CD4-positive, alpha-beta T cell treated with Interleukin-4 for 1 hour (primary cell): ENCODE data around the gene TNS2.

Source experiments
- DNase-seq, 2 donors: peaks; one replicate each; pipeline ENCODE4 v3.0.0-alpha.2; 2020 to 2022

TNS2 gene

DNA sequence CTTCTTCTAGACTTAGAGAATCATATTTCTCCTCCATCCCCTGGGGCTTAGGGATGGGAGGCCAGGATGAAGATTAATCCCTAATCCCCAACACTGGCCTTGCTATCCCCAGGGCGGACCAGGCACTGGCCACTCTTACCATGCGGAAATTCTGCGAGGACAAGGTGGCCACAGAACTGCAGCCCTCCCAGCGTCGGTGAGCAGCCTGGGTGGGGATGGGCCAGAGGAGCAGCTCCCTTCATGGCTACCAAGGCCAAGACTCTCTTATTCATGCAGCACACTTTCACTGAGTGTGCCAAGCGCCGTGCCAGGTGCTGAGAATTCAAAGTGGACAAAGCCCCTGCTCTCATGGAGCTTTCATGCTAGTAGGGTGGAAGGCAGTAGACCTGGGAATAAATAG is 7.0 kb downstream of the TNS2 start:
- DNase-seq = no peak

DNA sequence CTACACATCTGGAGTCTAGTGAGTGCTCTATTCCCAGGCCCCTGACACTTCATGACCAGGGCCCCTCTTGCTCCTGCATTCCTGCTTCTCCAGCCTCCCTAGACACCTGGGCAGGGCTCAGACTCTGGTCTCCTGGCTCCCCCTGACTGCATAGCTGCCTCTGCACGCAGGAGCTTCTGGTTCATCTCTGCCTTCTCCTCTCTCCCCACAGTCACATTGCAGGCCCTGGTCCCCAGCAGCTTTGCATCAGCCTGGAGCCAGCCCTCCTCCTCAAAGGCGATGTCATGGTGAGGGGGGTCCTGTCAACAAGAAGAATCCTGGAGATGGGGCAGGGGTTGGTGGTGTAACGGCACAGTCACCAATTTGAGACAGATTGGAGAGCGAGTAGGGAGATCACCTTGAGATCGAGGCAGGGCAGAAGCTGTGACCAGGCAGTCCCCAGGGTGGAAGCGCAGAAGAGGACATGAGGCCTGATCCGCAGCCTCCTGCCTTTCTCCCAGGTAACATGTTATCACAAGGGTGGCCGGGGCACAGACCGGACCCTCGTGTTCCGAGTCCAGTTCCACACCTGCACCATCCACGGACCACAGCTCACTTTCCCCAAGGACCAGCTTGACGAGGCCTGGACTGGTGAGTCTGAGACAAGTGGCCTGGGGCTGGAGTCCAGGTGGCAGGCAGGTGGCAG is 8.1 kb downstream of the TNS2 start:
- no peak for DNase-seq

DNA sequence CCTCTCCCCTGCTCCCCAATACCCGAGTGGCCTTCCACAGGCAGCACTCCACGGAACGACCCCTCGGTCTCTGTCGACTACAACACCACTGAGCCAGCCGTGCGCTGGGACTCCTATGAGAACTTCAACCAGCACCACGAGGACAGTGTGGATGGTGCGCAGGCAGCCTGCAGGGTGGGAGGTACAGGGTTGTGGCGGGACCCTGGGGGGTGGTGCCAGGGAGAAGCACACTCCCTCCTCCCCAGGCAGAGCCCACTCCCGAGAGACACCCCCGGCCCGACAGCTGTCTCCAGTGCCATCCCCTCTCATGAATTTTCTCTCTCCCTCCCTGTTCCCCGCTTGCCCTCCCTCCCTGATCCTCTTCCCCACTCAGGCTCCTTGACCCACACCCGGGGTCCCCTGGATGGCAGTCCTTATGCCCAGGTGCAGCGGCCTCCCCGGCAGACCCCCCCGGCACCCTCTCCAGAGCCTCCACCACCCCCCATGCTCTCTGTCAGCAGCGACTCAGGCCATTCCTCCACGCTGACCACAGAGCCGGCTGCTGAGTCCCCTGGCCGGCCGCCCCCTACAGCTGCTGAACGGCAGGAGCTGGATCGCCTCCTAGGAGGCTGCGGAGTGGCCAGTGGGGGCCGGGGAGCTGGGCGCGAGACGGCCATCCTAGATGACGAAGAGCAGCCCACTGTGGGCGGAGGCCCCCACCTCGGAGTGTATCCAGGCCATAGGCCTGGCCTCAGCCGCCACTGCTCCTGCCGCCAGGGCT is 9.0 kb downstream of the TNS2 start:
- no peak for DNase-seq

DNA sequence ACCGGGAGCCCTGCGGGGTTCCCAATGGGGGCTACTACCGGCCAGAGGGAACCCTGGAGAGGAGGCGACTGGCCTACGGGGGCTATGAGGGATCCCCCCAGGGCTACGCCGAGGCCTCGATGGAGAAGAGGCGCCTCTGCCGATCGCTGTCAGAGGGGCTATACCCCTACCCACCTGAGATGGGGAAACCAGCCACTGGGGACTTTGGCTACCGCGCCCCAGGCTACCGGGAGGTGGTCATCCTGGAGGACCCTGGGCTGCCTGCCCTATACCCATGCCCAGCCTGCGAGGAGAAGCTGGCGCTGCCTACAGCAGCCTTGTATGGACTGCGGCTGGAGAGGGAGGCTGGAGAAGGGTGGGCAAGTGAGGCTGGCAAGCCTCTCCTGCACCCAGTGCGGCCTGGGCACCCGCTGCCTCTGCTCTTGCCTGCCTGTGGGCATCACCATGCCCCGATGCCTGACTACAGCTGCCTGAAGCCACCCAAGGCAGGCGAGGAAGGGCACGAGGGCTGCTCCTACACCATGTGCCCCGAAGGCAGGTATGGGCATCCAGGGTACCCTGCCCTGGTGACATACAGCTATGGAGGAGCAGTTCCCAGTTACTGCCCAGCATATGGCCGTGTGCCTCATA is 9.7 kb downstream of the TNS2 start:
- DNase-seq = no peak

DNA sequence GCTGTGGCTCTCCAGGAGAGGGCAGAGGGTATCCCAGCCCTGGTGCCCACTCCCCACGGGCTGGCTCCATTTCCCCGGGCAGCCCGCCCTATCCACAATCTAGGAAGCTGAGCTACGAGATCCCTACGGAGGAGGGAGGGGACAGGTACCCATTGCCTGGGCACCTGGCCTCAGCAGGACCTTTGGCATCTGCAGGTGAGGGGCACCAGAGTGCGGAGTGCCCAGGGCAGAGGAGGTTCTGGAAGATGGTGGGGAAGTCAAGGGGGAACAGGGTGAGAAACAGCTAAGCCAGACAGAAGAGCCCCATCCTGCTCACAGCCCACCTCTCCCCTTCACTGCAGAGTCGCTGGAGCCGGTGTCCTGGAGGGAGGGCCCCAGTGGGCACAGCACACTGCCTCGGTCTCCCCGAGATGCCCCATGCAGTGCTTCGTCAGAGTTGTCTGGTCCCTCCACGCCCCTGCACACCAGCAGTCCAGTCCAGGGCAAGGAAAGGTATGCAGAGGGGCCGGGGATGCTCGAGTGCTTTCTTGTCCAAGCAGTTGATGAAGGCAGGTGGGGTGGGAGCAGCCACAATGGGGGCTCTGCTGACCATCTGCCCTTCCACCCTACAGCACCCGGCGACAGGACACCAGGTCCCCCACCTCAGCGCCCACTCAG is 10.3 kb downstream of the TNS2 start:
- DNase-seq = no peak

DNA sequence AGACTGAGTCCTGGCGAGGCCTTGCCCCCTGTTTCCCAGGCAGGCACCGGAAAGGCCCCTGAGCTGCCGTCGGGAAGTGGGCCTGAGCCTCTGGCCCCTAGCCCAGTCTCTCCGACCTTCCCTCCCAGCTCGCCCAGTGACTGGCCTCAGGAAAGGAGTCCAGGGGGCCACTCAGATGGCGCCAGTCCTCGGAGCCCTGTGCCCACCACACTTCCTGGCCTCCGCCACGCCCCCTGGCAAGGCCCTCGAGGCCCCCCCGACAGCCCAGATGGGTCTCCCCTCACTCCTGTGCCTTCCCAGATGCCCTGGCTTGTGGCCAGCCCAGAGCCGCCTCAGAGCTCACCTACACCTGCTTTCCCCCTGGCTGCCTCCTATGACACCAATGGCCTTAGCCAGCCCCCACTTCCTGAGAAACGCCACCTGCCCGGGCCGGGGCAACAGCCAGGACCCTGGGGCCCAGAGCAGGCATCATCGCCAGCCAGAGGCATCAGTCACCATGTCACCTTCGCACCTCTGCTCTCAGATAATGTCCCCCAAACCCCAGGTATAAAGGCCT is 10.9 kb downstream of the TNS2 start:
- no peak for DNase-seq

DNA sequence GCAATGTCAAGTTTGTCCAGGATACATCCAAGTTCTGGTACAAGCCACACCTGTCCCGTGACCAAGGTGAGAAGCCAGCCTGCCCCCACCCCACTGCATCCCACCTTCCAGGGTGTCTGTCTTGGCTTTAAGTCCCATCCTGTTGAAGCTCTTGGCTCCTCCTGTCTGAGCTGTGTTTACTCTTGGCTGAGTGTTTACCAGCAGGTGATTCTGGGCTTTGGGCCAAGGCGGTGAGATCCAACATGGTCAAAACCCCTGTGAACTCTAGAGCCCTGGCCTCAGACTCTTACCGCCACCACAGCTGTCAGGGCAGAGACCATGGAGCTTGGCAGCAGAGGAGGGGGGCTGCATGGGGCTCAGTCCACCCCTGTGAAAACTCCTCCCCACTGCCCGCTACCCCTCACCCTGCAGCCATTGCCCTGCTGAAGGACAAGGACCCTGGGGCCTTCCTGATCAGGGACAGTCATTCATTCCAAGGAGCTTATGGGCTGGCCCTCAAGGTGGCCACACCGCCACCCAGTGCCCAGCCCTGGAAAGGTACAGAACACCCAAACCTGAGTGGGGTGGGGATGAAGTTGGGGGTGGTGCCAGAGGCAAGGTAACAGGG is 11.6 kb downstream of the TNS2 start:
- DNase-seq = no peak

DNA sequence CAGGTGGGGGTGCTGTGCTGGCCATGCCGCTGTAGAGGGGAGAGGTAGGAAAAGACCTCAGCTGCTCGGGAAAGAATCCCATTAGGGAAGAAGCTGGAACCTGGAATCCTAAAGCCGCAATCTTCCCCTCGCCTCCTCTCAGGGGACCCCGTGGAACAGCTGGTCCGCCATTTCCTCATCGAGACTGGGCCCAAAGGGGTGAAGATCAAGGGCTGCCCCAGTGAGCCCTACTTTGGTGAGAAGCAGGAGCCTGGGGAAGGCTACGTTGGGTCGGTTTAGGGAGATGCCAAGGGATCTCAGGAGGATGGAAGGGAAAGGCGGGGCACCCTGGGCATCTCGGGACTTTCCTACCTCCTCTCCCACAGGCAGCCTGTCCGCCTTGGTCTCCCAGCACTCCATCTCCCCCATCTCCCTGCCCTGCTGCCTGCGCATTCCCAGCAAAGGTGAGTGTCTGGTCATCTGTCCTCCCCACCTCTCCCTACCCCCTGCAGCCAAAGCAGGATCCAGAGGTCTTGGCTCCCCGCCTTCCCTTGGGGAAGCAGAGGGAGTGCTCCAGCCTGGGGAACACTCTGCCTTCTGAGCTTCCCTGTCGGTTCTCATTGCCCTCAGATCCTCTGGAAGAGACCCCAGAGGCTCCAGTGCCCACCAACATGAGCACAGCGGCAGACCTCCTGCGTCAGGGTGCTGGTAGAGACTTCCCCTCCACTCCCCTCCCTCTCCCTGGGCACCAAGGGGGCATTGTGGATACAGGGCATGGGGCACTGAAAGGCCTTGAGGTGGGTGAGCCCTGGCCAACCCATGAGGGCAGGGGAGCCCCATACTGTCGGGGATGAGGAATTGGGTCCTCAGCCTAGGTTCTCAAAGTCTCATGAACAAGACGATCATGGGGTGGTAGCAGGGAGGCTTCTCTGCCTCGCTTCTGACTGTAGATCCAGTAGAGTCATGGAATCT is 12.4 kb downstream of the TNS2 start:
- no peak for DNase-seq

DNA sequence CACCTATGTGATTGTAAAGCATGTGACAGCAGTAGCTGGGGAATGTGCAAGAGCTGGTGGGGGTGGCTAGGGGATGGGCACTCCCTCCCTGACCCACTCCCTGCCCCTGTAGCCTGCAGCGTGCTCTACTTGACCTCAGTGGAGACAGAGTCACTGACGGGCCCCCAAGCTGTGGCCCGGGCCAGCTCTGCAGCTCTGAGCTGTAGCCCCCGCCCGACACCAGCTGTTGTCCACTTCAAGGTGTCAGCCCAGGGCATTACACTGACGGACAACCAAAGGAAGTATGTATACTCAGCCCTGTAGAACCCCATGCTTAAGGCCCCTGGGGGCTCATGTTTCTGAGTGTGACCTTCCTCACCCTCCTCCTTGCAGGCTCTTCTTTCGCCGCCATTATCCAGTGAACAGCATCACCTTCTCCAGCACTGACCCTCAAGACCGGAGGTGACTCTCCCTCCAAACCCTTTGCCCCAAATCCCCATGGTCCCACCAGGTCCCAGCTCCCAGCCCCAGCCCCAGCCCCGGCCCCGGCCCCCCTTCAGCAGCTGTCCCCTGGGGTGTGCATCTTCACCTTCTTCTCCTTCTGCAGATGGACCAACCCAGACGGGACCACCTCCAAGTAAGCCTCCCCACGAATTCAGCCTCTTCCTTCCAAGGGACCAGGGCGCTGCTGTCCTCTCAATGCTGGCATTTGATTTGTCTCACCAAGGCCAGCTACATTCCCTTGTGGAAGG is 13.3 kb downstream of the TNS2 start:
- no peak for DNase-seq

DNA sequence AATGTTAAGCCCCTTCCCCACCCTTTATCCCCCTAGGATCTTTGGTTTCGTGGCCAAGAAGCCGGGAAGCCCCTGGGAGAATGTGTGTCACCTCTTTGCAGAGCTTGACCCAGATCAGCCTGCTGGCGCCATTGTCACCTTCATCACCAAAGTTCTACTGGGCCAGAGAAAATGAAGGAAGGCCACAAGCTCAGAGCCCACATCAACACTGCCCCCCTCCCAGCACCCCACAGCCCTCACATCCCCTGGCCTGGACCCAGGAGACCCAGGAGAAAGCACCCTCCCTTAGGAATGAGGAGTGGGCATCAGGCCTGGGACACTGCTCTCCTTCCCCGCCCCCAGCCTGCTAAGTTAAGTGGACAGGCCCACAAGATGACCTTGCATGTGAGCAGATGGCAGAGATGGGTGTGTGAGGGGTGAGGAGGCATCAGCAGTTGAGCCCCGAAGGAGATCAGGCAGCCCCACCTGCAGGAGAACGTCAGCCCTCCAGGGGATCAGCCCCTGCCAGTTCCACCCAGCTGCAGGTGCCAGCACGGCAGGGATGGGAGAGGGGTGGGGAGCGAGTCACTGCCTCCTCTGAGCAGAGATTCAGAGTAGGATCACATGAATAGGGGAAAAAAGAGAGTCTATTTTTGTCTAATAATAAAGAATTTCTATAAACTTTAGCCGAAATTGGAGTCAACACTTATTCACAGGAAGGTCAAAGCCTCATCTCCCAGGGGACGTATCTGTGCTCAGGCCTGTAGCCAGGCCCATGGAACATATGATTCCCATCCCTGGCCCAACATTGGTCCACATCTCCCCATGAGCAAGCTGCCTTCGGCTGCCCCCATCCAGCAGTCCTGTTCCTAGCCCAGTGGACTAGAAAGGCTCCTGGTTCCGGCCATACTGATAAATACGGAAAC is 14.1 kb downstream of the TNS2 start:
- DNase-seq = no peak

DNA sequence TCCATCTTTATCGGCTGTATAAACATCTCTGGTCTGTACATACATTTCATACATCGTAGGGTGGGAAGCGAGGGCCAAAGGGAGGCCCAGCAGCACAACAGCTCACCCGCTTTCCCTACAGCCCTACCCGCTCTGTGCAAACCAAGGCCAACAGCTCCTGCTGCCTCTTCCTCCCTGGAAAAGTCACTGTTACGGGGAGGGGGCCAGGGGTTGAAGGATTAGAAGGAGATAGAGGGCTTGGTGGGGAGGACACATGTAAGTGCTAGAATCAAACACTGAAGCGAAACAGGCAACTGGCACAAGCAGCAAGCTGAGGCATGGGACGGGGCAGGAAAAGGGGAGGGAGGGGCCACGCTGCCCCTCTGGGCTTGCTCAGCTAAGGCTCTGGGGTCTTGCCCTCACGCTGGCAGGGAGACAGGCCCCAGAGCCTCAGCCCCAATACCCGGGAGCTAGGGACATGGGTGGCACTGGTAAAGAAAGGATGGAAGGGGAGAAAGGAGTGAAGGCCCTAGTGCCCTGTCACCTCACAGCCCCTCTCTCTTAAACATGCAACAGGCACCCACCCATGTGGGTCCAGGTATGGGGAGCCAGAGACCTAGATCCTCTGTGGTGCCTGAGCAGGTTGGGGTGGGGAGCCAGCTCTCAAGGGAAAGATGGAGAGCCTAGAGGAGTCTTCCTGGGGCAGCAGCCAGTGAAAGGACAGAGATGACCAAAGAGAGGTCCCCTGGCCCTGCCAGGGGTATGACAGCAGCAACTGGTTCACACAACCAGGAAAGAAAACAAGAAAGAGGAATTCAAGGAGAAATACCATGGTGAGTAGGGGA is 15.0 kb downstream of the TNS2 start:
- DNase-seq = no peak

DNA sequence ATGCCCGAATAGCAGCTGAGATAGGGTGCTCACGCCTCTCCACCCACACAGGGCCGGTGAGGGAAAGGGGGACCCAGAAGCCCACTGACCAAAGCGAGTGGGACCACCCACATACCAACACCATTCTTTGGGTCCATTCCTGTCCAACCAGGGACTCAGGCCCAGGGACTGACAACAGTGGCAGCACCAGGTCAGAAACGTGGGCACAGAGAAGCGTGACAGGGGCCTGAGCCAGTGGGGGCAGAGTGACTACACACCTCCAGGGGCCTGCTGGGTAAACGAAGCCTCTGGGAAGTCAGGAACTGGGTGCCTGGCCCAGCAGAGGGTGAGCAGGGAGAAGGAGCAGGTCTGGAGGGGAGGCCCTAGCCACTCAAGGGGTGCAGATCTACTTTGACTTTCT is 15.6 kb downstream of the TNS2 start:
- DNase-seq = no peak

DNA sequence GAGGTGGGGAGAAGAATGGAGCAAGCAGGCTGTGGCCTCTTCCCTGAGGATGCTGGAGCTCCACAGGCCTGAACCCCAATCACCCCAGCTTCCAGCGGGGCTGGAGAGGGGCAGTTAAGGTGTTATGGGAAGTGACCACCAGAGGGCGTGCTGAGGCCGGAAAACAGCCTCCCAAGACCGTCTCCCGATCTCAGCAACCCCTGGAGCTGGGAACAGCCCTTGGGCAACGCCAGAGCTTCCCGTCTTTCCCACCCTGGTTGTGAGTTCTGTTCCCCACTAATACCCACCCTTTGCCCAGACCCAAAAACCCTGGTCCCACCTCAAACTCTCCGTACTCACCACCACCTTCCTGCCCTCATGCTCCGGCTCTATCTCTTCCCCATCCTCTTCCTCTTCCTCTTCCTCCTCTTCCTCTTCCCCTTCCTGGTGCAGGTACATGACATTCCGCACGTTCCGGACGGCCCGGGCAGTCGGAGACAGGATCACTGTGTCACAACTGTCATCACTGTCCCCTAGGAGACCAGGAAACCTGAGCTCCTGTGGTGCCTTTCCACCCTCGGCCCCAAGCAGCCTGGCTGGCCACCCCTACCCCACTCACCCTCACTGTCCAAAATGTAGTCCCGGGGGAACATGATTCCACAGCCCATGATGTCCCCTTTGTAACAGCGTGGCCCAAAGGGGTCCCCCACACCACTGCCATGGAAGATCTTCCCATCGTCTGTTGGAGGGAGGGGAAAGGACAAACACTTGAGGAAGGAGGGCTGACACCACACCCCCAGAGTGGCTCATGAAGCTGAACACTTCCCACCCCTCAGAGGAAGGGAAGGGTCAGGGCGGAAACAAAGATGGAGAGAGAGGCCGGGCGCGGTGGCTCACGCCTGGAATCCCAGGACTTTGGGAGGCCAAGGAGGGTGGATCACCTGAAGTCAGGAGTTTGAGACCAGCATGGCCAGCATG is 16.4 kb downstream of the TNS2 start:
- DNase-seq = peak; percentile 60 to 66

DNA sequence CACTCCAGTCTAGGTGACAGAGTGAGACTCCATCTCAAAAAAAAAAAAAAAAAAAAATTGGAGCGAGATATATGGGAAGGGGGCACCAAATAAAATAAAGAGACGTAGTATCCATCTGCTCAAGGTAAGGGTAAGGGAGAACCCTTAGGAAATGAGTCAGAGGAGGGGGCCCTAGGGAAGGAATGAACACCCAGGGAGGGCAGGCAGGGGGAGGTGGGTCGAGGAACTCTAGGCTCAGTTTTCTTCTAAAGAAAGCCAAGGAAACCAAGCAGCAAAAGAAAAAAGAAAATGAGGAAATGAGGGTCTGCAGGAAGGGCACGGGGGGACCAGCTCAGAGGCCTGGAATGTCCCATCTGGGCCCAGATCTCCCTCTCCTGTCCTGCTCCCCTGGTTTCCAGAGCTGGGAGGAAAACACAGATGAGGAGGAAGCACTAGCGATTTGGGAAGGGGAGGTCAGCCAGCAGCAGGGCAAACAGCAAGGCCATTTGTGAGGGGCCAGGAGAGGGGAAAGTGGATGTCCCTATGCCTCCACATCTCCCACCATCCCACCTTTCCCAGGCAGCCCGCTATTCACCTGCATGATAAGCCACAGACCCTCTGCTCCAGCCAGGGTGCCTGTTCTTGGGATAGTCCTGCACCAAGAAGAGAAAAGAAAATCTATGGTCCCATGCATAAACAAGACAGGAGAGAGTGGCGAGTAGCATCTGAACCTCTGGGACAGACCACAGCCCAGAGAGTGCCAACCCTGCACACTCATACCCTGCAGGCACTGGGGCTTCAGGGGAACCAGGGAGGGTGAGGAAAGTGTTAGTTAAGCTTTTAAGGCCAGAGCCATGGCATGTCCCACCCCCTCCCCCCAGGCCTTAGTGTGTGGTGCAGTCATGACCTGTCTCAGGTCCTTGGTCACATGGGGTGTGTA is 17.5 kb downstream of the TNS2 start:
- no peak for DNase-seq

DNA sequence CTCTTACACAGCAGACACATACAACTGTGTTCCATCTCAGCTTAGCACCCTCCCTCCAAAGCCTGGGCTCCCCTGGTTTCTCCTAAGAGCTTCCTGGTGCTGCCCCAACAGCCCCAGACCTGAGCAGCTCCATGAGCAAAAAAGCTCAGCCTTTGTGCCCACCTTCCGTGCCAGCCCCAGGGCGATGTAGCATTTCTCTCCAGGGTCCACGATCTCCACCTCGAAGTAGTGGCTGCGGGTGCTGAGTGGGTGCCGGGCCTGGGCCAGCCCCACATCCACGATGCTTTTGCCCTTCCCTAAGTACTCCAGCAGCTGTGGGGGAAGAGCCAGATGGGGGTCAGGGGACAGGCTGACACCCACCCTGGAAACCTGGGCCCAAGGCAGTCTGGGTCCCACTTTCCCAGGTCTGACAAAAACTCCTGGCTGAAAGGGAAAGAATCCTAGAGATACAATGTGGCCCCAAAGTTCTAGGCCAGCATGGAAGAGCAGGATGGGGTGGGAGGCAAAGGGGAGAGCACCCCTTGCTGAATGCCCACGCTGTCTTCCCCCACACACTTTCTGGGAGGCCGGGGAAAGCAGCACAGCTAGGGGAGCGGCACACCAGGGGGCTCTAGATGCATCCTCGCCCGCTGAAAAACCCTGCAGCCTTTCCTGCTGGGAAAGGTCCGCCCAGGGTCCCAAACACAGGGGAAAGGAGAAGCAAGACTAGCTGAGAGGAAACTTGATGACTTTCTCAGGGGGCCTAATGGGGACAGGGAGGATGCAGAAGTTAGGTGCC is 18.3 kb downstream of the TNS2 start:
- DNase-seq = no peak
